GM10266 (cell line): ENCODE data around the gene DUSP6.

Experiments
- DNase-seq: peaks from one replicate; pipeline ENCODE4 v3.0.0; 2012; ENCODE audit errors: extremely low spot score
- CTCF ChIP-seq: IDR thresholded peaks from 2 replicates; pipeline ENCODE4 v1.5.1; 2012; ENCODE audit warnings: mild to moderate bottlenecking, low read depth; ENCODE audit not compliant: control insufficient read depth, insufficient read depth; ENCODE audit errors: missing control alignments

The DUSP6 gene

GRCh38 chr12:89299417-89299816 is 52.9 kb downstream of the DUSP6 start:
- DNase-seq: no peak
- no peak for TF ChIP-seq CTCF
